Measurements from ENCODE around the gene SSPN. TPM values are rescaled to one million over a fixed set of nuclear protein-coding genes. Genes with fewer than 3 reads are reported as not detected.

The SSPN gene
- total and polyA plus RNA-seq, 2 experiments from 2014 or later: 1.1 to 2.3 TPM

GRCh38 chr12:26280869-26281268 lies 85.5 kb downstream of the SSPN start:
- ATAC-seq (no peak), DNase-seq (ENCODE audit: low spot score) (no peak)
- Mint-ChIP-seq H3K4me1 (peaks cover 8% of the 10 kb centered on the region; the same call in 2 of the 3 replicates), H3K27me3 (ENCODE audit: insufficient read depth, low read depth, poor library complexity) (no peaks in the 10 kb centered on the region), H3K4me3 (no peak overlapping the region), H3K36me3 (ENCODE audit: low read depth) (no peaks in the 10 kb centered on the region), H3K9me3 (no peaks in the 10 kb centered on the region), H3K27ac (no peak overlapping the region)
- H3F3A ChIP-seq (replicated peaks; ENCODE audit: low read depth): no peaks in the 10 kb centered on the region
- H3K79me2 ChIP-seq (replicated peaks; ENCODE audit: insufficient read depth): no peaks in the 10 kb centered on the region
- 0 out of 2 replicates have a peak, but pooled peaks cover 4% of the 10 kb centered on the region for H3K9me2 ChIP-seq (ENCODE audit: insufficient read depth)
- no peaks in the 10 kb centered on the region for H3K4me1 ChIP-seq (ENCODE audit: insufficient read depth)
- no peaks in the 10 kb centered on the region for H3K36me3 ChIP-seq (ENCODE audit: insufficient read depth)
- no peak overlapping the region for H2AFZ ChIP-seq
- H3K27ac ChIP-seq (ENCODE audit: low read depth): no peak overlapping the region
- H3K4me3 ChIP-seq: no peak overlapping the region
- no peaks in the 10 kb centered on the region for H4K20me1 ChIP-seq (replicated peaks; ENCODE audit: insufficient read depth)
- TF ChIP-seq EZH2phosphoT487 (IDR thresholded peaks at IDR 0.05; ENCODE audit: unreplicated experiment): no peak
- TF ChIP-seq ETS1 (IDR thresholded peaks at IDR 0.05): no peak
- no peak for TF ChIP-seq NANOG (IDR thresholded peaks at IDR 0.05; ENCODE audit: borderline replicate concordance)
- no peak for TF ChIP-seq ZNF331 (CRISPR knock-in tag; IDR thresholded peaks at IDR 0.05; ENCODE audit: low read depth)
- no peak for TF ChIP-seq CTCF (conservative IDR thresholded peaks at IDR 0.05; ENCODE audit: low read depth in 2 of 2)
- no peak for TF ChIP-seq POLR2AphosphoS5 (IDR thresholded peaks at IDR 0.05; ENCODE audit: low read depth)
- H3K27me3 ChIP-seq (ENCODE audit: insufficient read depth): no peaks in the 10 kb centered on the region
- H3K4me2 ChIP-seq: no peak overlapping the region

DNA sequence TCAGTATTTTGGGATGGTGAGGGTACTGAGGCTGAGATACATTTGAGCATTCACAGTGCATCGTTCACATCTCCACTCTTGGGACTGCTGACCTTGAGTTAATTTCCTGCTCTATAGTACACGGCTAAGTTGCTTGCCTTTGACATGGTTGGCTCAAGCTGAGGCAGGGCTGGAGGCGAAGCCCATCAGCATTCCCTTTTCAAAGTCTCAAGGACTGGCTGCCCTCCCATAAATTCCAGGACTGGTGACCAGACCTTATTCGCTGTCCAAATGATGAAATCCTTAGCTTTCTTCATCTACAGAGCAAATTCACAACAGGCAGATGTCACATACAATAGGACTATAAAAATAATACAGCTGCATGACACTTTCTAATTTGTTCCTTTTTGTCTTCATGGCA lies 85.9 kb downstream of the SSPN start:
- H3K4me2 ChIP-seq: no peak overlapping the region
- H4K20me1 ChIP-seq (replicated peaks; ENCODE audit: insufficient read depth): no peaks in the 10 kb centered on the region
- no peaks in the 10 kb centered on the region for H3K9me3 Mint-ChIP-seq
- H3K4me1 Mint-ChIP-seq: peaks cover 8% of the 10 kb centered on the region; the same call in 2 of the 3 replicates
- H3K9me2 ChIP-seq (ENCODE audit: insufficient read depth): 0 out of 2 replicates have a peak, but pooled peaks cover 4% of the 10 kb centered on the region
- H3K79me2 ChIP-seq (replicated peaks; ENCODE audit: insufficient read depth): no peaks in the 10 kb centered on the region
- TF ChIP-seq NANOG (IDR thresholded peaks at IDR 0.05; ENCODE audit: borderline replicate concordance) (no peak), ETS1 (IDR thresholded peaks at IDR 0.05) (no peak), JUNB (IDR thresholded peaks at IDR 0.05; ENCODE audit: unreplicated experiment) (no peak), CTCF (conservative IDR thresholded peaks at IDR 0.05; ENCODE audit: low read depth in 2 of 2) (no peak), EZH2 (IDR thresholded peaks at IDR 0.05; ENCODE audit: low read depth, unreplicated experiment) (no peak), ZNF114 (CRISPR knock-in tag; IDR thresholded peaks at IDR 0.05) (no peak)
- no peak overlapping the region for H3K27ac ChIP-seq (ENCODE audit: low read depth)
- ATAC-seq (no peak), DNase-seq (ENCODE audit: low spot score) (no peak)
- no peaks in the 10 kb centered on the region for H3K27me3 Mint-ChIP-seq (ENCODE audit: insufficient read depth, low read depth, poor library complexity)
- no peaks in the 10 kb centered on the region for H3K27me3 ChIP-seq (ENCODE audit: insufficient read depth)
- no peaks in the 10 kb centered on the region for H3K36me3 ChIP-seq (ENCODE audit: insufficient read depth)
- H3K4me3 ChIP-seq: no peak overlapping the region
- no peak overlapping the region for H3K4me3 Mint-ChIP-seq
- H3K27ac Mint-ChIP-seq: no peak overlapping the region
- H3F3A ChIP-seq (replicated peaks; ENCODE audit: low read depth): no peaks in the 10 kb centered on the region
- H3K36me3 Mint-ChIP-seq (ENCODE audit: low read depth): no peaks in the 10 kb centered on the region
- no peaks in the 10 kb centered on the region for H3K4me1 ChIP-seq (ENCODE audit: insufficient read depth)
- H2AFZ ChIP-seq: no peak overlapping the region
